Measurements from ENCODE around the gene PYCR2. TPM values are rescaled to one million over a fixed set of nuclear protein-coding genes. Genes with fewer than 3 reads are reported as not detected.

Gene PYCR2
- total RNA-seq, 1 experiment from 2014 or later, result 74.4 TPM

- no peak overlapping the region for H3K27ac ChIP-seq (ENCODE audit: low read length)
- H3K9me3 ChIP-seq (ENCODE audit: control insufficient read depth, insufficient read depth, low read depth, low read length), result no peaks in the 10 kb centered on the region
- ATAC-seq (no peak), DNase-seq (ENCODE audit: low read depth, low spot score) (no peak)
- H3K27me3 ChIP-seq (ENCODE audit: control insufficient read depth, insufficient read depth, low read length), result no peaks in the 10 kb centered on the region
- BruUV-seq (replicated peaks), result no TSS peak
- ChIA-PET POLR2A (no interaction called here), CTCF (no interaction called here)
- peaks cover 5% of the 10 kb centered on the region for H3K4me1 ChIP-seq (ENCODE audit: control insufficient read depth, insufficient read depth, low read length)
- H3K36me3 ChIP-seq (ENCODE audit: control insufficient read depth, insufficient read depth, low read length), result no peaks in the 10 kb centered on the region
- in situ Hi-C loops (cut with HindIII; ENCODE audit: low pct_unique_long_range_greater_than_20kb, low sequenced_read_pairs), result no loop called here
- intact Hi-C loops (cut with micrococcal nuclease; ENCODE audit: unreplicated experiment), result no loop called here
- TF ChIP-seq REST (IDR thresholded peaks at IDR 0.05; ENCODE audit: insufficient read depth in 1 of 2, low read depth in 2 of 2, low read length in 1 of 2) (no peak), TCF7L2 (IDR thresholded peaks at IDR 0.05; ENCODE audit: low read depth, low read length) (no peak), POLR2AphosphoS5 (IDR thresholded peaks at IDR 0.05; ENCODE audit: low read depth, low read length) (no peak)
- no peak overlapping the region for H3K4me3 ChIP-seq (ENCODE audit: low read depth in 2 of 2, low read length in 2 of 2)
These were observed 27.6 kb downstream of the PYCR2 start for GRCh38 chr1:225896494-225896893.

- intact Hi-C loops (cut with micrococcal nuclease; ENCODE audit: unreplicated experiment), result no loop called here
- Histone ChIP-seq H3K4me1 (ENCODE audit: control insufficient read depth, insufficient read depth, low read length) (peaks cover 5% of the 10 kb centered on the region), H3K27me3 (ENCODE audit: control insufficient read depth, insufficient read depth, low read length) (no peaks in the 10 kb centered on the region), H3K9me3 (ENCODE audit: control insufficient read depth, insufficient read depth, low read depth, low read length) (no peaks in the 10 kb centered on the region), H3K4me3 (ENCODE audit: low read depth in 2 of 2, low read length in 2 of 2) (no peak overlapping the region), H3K27ac (ENCODE audit: low read length) (no peak overlapping the region), H3K36me3 (ENCODE audit: control insufficient read depth, insufficient read depth, low read length) (no peaks in the 10 kb centered on the region)
- POLR2A ChIA-PET, result no interaction called here
- no peak for DNase-seq (ENCODE audit: low read depth, low spot score)
- TF ChIP-seq SIN3A (IDR thresholded peaks at IDR 0.05; ENCODE audit: borderline replicate concordance, insufficient read depth, low read depth, low read length) (no peak), CTCF (IDR thresholded peaks at IDR 0.05) (no peak), TCF7L2 (IDR thresholded peaks at IDR 0.05; ENCODE audit: low read depth, low read length) (no peak), POLR2AphosphoS5 (IDR thresholded peaks at IDR 0.05; ENCODE audit: low read depth, low read length) (no peak), REST (IDR thresholded peaks at IDR 0.05; ENCODE audit: insufficient read depth in 1 of 2, low read depth in 2 of 2, low read length in 1 of 2) (no peak)
- CTCF ChIA-PET, result no interaction called here
- no TSS peak for BruUV-seq (replicated peaks)
- ATAC-seq, result no peak
- in situ Hi-C loops (cut with HindIII; ENCODE audit: low pct_unique_long_range_greater_than_20kb, low sequenced_read_pairs), result no loop called here
These were observed 31.7 kb downstream of the PYCR2 start for GRCh38 chr1:225892307-225892706.

All from Panc1 (cell line).